ENCODE results near the gene CLSTN3. TPM values are rescaled to one million over a fixed set of nuclear protein-coding genes. Genes with fewer than 3 reads are reported as not detected.

CLSTN3 gene
- total and polyA plus RNA-seq, 9 of the 15 experiments (the other 6 are each of a cell fraction or from before 2014, with no cell fraction given): 0.08 to 23.2 (median 11.0) TPM

GRCh38 chr12:7108003-7108795, 22.0 kb upstream of the CLSTN3 start (continued):
- TF ChIP-seq TRIM24 (IDR thresholded peaks at IDR 0.05) (no peak), ETV5 (CRISPR knock-in tag; IDR thresholded peaks at IDR 0.05; ENCODE audit: low read depth) (peak; percentile 94), ZNF324 (CRISPR knock-in tag; IDR thresholded peaks at IDR 0.05) (no peak), ZNF436 (CRISPR knock-in tag; IDR thresholded peaks at IDR 0.05) (no peak), KAT7 (CRISPR knock-in tag; IDR thresholded peaks at IDR 0.05; ENCODE audit: borderline replicate concordance) (no peak), KAT8 (IDR thresholded peaks at IDR 0.05; ENCODE audit: low read depth) (no peak), TFAP4 (CRISPR knock-in tag; IDR thresholded peaks at IDR 0.05; ENCODE audit: borderline replicate concordance) (peak; percentile 85), ZBTB11 (CRISPR knock-in tag; IDR thresholded peaks at IDR 0.05) (peak in 1 of 3 experiments; percentile 37; a peak in 1 of 6 replicates), SMARCE1 (IDR thresholded peaks at IDR 0.05) (no peak), MYNN (IDR thresholded peaks at IDR 0.05) (0 out of 2 replicates have a peak, but pooled peaks have one; percentile 20), MYNN (CRISPR knock-in tag; IDR thresholded peaks at IDR 0.05) (no peak), IRF1 (CRISPR knock-in tag; IDR thresholded peaks at IDR 0.05; ENCODE audit: borderline replicate concordance) (no peak), TEAD1 (CRISPR knock-in tag; IDR thresholded peaks at IDR 0.05) (no peak), SAFB (IDR thresholded peaks at IDR 0.05; ENCODE audit: borderline replicate concordance, low read depth, low read length) (0 out of 2 replicates have a peak, but pooled peaks have one; percentile 23), IRF9 (tag; IDR thresholded peaks at IDR 0.05) (no peak), ARID1B (IDR thresholded peaks at IDR 0.05) (peak; percentile 41; the same call in 1 of the 2 replicates), HEY1 (CRISPR knock-in tag; IDR thresholded peaks at IDR 0.05; ENCODE audit: borderline replicate concordance) (no peak), ZFP91 (CRISPR knock-in tag; IDR thresholded peaks at IDR 0.05) (no peak), SUPT5H (IDR thresholded peaks at IDR 0.05) (peak; percentile 78), ETV1 (tag; conservative IDR thresholded peaks at IDR 0.05; ENCODE audit: low read depth) (peak; percentile 91), DPF2 (IDR thresholded peaks at IDR 0.05) (0 out of 2 replicates have a peak, but pooled peaks have one; percentile 11)

Measured in K562 (cell line).